Measurements from ENCODE around the gene FCRL4.

DNA sequence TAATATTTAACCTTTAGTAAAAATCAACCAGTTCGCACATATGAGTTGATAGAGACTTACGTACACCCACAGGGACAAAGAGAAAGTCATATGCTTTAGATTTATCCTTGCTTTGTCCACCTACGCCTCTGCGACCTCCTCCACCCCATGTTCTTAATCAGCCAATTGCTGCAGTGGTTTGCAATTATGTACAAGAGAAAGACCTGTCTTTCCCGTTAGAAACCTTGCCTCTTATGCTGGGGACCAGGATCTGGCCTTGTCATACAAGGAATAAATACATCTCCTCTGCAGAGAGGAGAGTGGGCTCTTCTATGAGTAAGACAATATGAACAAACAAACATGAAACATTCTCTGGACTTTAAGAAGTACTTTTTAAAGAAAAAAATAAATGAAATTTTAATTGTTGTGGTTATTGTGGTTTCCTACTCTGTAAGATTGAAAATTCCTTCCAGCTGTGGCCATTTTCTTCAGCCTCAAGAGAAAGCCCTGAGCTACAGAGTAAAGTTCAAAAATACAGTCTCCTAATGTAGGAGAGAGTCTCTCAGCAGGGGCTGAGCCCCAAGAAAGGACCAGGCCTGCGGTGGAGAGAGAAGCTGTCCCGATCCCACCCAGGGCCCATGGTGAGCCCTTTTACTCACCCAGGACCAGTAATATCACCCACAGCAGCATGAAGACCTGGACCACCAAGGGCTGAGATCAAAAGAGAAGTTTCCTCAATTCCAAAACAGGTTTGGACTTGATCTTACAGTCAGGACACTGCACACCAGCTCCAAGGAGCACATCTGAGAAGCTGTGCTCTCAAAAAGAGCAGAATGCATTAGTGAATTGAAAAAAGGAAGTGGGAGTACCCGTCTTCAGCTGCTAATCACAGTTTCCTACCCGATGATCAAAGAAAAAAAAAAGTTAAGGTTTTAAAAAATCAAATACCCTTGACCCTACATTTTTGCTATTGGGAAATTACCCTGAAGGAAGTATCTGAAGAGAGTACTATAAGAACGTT lies 45.9 kb downstream of the FCRL4 start, which contains the start of gene FCRL5:
- no peak for TF ChIP-seq CTCF (IDR thresholded peaks at IDR 0.05; ENCODE audit: low read length)
- TF ChIP-seq EZH2 (IDR thresholded peaks at IDR 0.05; ENCODE audit: borderline replicate concordance, low read length): no peak

Measured in OCI-LY1 (cell line).